GM12878 (cell line): ENCODE results near the gene ZNF124.
"Not testable (repeated sequence)": the region's sequence is repeated elsewhere in the genome, so short reads cannot be mapped to it uniquely, and the experiment has no call there.

Experiments used
- TBL1XR1 ChIP-seq: IDR thresholded peaks from 2 replicates; pipeline ENCODE4 v1.6.1; 2012; ENCODE audit warnings: low read depth, low read length, improper control_type of control experiment
- ZNF274 ChIP-seq: IDR thresholded peaks from one replicate; pipeline ENCODE4 v1.8.0; 2011; ENCODE audit not compliant: insufficient read length, insufficient read depth

DNA sequence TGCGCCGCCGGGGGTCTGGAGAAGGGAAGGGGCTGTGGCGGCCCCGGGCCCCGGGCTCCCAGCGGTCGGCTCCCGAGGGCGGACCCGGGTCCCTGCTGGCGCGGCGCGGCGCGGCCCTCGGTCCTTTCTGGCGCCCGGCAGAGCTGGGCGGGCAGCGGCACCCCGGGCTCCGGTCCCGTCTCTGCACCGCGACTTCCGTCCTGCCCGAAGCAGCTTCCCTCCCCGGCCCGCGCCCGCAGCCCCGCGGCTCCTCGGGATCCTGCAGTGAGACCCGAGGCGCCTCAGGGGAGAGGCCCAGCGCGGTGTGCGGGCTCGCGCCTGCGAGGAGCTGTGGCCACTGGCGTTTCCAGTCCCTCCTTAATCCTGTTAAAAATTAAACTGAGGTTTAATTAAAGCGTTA lies 45.2 kb downstream of the ZNF124 start:
- TF ChIP-seq TBL1XR1, ZNF274: not testable (repeated sequence)
